Measurements from ENCODE around the gene ATP2A1.
A peak's percentile ranks its signal among the peaks of the same experiment; 100 is the strongest.

The ATP2A1 gene

GRCh38 chr16:28878083-28878926 lies at the start of gene ATP2A1:
Gene ATP2A1 (plus strand): TSS chr16:28878488. CDS start chr16:28878672, 184 bp downstream.
- DNase-seq, result no peak

GRCh38 chr16:28829747-28830146 lies 48.5 kb upstream of the ATP2A1 start:
- DNase-seq, result no peak

GRCh38 chr16:28830531-28830930 lies 47.8 kb upstream of the ATP2A1 start:
- DNase-seq, result no peak

DNA sequence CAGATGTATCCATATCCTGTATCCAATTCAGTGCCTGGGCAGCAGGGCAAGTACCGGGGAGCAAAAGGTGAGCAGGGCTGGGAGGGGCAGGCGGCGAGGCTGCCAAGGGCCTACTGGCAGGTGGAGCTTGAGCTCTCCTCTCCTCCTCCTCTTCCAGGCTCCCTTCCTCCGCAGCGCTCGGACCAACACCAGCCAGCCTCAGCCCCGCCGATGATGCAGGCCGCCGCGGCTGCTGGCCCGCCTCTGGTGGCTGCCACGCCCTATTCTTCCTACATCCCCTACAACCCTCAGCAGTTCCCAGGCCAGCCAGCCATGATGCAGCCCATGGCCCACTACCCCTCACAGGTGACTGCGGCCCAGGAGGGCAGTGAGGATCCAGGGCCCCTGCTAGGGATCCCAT lies 43.9 kb upstream of the ATP2A1 start:
- DNase-seq, result no peak

GRCh38 chr16:28834873-28835863 lies 43.1 kb upstream of the ATP2A1 start:
- DNase-seq, result no peak

DNA sequence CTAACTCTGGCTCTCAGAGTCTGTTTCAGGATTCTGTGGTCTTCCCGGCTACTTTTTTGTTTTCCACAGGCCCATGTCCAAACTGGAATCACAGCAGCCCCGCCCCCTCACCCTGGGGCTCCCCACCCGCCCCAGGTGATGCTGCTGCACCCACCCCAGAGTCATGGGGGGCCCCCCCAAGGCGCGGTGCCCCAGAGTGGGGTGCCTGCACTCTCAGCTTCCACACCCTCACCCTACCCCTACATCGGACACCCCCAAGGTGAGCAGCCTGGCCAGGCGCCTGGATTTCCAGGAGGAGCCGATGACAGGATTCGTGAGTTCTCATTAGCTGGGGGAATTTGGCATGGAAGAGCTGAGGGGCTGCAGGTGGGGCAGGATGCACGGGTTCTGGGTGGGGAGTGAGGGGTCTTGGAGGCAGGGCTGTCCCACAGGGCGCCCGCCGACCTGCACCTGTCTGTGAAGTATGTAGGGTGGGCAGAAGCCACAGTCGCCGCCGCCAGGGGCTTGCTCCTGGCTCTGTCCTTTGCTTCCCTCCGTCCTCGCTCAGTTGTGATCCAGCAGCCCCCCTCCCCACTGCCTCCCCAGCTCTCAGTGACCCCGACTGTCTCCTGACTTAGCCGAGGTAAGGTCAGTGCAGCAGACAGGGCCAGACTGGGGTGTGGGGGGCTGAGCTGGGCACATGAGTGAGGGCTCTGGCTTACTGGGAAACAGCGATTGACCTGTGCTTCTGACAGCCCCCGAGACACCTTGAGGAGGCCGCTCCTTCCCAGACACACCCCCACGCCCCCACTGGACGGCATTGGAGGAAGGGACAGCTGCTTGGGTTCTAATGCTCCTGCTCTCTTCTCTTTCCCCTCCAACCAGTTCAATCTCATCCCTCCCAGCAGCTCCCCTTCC lies 42.2 kb upstream of the ATP2A1 start:
- DNase-seq, result no peak

- DNase-seq, result no peak
Observed at GRCh38 chr16:28836761-28837064, 41.6 kb upstream of the ATP2A1 start.

DNA sequence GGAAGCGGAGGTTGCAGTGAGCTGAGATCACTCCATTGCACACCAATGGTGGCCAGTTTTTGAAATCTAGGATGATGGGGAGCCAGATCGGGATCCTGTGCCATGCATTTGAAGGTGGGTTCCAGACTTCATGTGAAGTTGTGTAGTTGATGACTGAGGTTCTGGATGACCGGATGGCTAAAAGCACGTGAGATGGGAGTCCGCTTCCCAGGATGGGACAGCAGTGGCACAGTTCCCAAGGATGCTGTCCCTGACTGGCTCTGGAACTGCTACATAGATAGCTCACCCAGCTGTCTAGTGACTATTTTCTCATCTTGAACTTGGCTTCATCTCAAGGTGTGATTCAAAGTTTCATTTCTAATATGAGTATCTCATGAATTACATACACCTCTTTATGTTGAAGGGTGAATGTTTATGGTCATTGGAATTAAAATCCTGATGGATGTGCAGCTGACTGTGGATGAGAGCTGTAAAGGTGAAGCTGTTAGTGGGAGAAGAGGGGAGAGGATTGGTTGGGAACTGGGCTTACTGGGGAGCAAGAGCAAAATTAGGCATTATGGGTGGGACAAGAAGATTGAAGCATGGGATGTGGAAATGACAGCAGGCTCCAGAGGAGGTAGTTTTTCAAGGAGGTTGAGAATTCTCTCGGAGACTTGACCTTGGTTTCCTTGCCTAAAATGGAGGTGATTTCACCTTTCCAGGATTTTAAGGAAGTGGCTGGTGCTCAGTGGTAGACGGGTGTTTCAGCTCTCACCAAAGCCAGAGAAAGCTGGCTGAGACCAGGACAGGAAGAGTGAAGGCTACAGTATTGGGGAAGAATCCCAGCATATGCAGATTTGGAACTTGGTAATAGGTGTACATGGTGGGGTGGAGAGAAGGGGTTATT lies 40.4 kb upstream of the ATP2A1 start:
- DNase-seq, result no peak

DNA sequence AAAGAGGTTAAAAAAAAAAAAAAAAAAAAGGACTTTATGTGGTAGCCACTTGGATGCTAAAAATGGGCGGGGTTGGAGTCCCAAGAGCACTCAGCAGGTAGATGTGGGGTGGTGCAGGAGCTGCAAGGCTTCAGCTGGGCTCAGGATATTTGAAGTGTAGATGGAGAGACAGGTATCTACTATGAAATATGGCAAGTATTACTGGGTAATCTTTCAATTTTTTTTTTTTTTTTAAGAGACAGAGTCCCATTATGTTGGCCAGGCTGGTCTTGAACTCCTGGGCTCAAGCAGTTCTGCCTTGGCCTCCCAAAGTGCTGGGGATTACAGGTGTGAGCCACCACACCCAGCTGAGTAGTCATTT lies 39.8 kb upstream of the ATP2A1 start:
- no peak for DNase-seq

GRCh38 chr16:28839004-28839639 lies 39.2 kb upstream of the ATP2A1 start:
- DNase-seq, result no peak

- DNase-seq, result no peak
Observed at GRCh38 chr16:28839899-28840298, 38.4 kb upstream of the ATP2A1 start.

DNA sequence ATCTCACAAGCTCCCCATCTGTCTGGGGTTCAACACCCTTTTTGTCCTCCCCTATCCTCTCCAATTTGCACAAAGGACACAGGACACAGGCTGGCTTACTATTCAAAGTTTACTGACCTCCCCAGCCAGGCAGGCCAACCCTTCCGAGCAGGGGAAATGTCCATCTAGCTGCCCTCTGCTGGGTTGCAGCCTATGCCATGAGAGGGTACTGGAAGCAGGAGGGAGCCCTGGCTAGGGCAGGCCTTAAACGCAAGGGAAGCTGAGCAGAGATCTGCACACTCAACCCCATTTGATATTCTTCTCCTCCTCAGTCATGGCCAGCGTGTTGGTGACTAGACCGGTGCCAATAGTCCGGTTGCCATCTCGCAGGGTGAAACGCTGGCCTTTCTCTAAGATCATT lies 35.6 kb upstream of the ATP2A1 start:
- no peak for DNase-seq

GRCh38 chr16:28843766-28844165 lies 34.5 kb upstream of the ATP2A1 start:
- DNase-seq, result no peak

GRCh38 chr16:28844226-28844885 lies 33.9 kb upstream of the ATP2A1 start:
- DNase-seq, result no peak

GRCh38 chr16:28845293-28845692 lies 33.0 kb upstream of the ATP2A1 start:
- DNase-seq, result no peak

DNA sequence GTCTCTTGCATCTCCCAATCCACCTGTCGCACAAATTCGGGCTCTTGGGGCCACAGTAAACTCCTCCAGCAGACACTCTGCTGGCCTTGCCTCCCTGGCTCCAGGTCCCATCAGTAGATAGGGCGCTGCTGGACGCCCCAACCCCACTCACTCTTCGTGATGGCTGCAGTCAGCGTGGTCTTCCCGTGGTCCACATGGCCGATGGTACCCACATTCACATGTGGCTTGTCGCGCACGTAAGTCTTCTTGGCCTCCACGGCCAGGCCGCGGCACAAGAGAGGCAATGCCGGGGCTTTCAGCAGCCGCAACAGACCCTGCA lies 32.6 kb upstream of the ATP2A1 start:
- no peak for DNase-seq

DNA sequence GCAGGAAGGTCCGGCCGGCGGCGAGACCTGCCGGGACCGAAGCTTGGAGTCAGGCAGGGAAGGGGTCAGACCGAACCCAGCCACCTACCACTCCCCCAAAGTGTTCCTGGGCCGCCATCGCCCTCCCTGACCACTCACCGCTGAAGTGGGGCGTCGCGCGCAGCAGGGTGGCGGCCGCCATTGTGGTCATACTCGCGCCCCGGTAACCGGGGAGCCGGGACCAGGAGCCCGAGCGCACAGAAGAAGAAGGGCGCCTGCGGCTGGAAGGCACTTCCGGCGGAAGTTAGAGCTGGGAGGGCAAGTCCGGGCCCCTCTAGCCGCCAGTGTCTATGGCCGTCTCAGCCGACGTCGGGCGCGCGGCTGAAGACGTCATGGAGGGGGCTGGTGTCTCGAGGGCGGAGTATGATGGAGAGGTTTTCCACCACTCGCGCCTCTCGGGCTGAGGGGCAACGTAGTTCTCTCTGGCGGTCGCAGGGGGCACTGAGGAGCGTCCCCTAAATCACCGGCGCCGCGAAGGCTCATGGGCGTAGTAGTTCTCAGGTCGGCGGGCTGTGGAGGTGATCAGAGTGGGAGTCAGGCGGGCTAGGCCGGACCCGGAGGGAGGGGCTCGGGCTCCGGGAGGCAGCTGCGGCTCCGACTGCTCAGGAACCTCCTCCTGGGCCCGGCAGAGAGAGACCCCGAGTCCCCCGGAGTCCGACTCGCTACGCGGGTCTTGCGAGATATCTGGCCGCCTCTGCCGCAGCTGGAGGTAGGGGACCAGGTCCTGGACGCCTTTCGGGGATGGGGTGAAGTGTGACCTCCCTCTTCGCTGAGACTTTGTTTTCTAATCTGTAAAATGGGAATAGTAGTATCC lies 32.0 kb upstream of the ATP2A1 start, which contains the start of gene TUFM:
Gene TUFM, minus strand, starts transcription at position 269 of the 853 bp plus-strand sequence. Its CDS starts 79 bp downstream, at position 190.
- peak; percentile 96 for DNase-seq

GRCh38 chr16:28846933-28847273 lies 31.4 kb upstream of the ATP2A1 start:
- DNase-seq, result peak; percentile 34

GRCh38 chr16:28858421-28858820 lies 19.9 kb upstream of the ATP2A1 start:
- DNase-seq, result no peak

- no peak for DNase-seq
Observed at GRCh38 chr16:28859326-28859725, 19.0 kb upstream of the ATP2A1 start.
